Peyer's patch (tissue), 4 donors: ENCODE measurements around the gene GSTO2. TPM values are rescaled to one million over a fixed set of nuclear protein-coding genes. Genes with fewer than 3 reads are reported as not detected.

Source experiments
- DNase-seq, 3 donors: peaks; one replicate each; pipeline ENCODE4 v3.0.0-alpha.2; 2017 to 2019
- H3K27ac ChIP-seq, 4 donors: fragments of 200-600 bp; sonication (generic); one replicate each; pipeline ENCODE4 v1.5.1; 2016 to 2019
- H3K27me3 ChIP-seq, 2 donors: fragments of 200-600 bp; sonication (generic); one replicate each; pipeline ENCODE4 v1.5.1; 2019
- H3K36me3 ChIP-seq, 3 donors: fragments of 200-600 bp; sonication (generic); one replicate each; pipeline ENCODE4 v1.5.1; 2016 to 2019
- H3K4me1 ChIP-seq, 4 donors: fragments of 200-600 bp; sonication (generic); one replicate each; pipeline ENCODE4 v1.5.1; 2016 to 2019
- H3K4me3 ChIP-seq, 4 donors: fragments of 200-600 bp; sonication (generic); 1 replicate in 3 of 4; 2 replicates in 1 of 4; pipeline ENCODE4 v1.5.1; 2016 to 2019; ENCODE audit warnings: mild to moderate bottlenecking in 1 of 4
- H3K9me3 ChIP-seq, 4 donors: fragments of 200-600 bp; sonication (generic); one replicate each; pipeline ENCODE4 v1.5.1; 2016 to 2019; ENCODE audit warnings: mild to moderate bottlenecking in 1 of 4
- CTCF ChIP-seq, 6 experiments: fragments of 450-650 bp in 4 of 6; fragments of 200-600 bp in 2 of 6; sonication (generic) in 1 of 6; IDR thresholded peaks; one replicate each; pipeline ENCODE4 v1.5.1; 2017 to 2019; ENCODE audit warnings: antibody characterized with exemption in 6 of 6, mild to moderate bottlenecking in 3 of 6, moderate library complexity in 1 of 6
- POLR2A ChIP-seq, 2 donors: fragments of 450-650 bp; IDR thresholded peaks; one replicate each; pipeline ENCODE4 v1.5.1; 2017; ENCODE audit warnings: antibody characterized with exemption in 2 of 2, mild to moderate bottlenecking in 2 of 2, moderate library complexity in 2 of 2
- total RNA-seq, 4 donors: library from RNA; depleted of rRNA; stranded (reverse); fragments of >200 nt; gene quantifications; one replicate each; pipeline ENCODE4 v1.1.0, GENCODE V29; 2016

The GSTO2 gene
- total RNA-seq, 4 donors from 2014 or later = 9.1 to 15.5 (median 13.7) TPM

- Histone ChIP-seq H3K27ac (peak overlapping the region in 1 of 4 donors; percentile 17), H3K27me3 (no peaks in the 10 kb centered on the region), H3K4me3 (no peak overlapping the region), H3K9me3 (no peaks in the 10 kb centered on the region), H3K4me1 (peaks cover 0 to 4% (median 1%) of the 10 kb centered on the region in 4 donors), H3K36me3 (peaks cover 0 to 9% (median 0%) of the 10 kb centered on the region in 3 donors)
- DNase-seq = no peak
- no peak for TF ChIP-seq POLR2A (IDR thresholded peaks at IDR 0.05)
- no peak for TF ChIP-seq CTCF (IDR thresholded peaks at IDR 0.05)
Measured at GRCh38 chr10:104308439-104308903, 39.5 kb downstream of the GSTO2 start.

- Histone ChIP-seq H3K9me3 (no peaks in the 10 kb centered on the region), H3K4me3 (no peak overlapping the region), H3K36me3 (peaks cover 0 to 27% (median 0%) of the 10 kb centered on the region in 3 donors), H3K27ac (no peak overlapping the region), H3K27me3 (no peaks in the 10 kb centered on the region), H3K4me1 (peaks cover 0 to 4% (median 1%) of the 10 kb centered on the region in 4 donors)
- no peak for DNase-seq
- TF ChIP-seq POLR2A (IDR thresholded peaks at IDR 0.05) = no peak
- TF ChIP-seq CTCF (IDR thresholded peaks at IDR 0.05) = no peak
Measured at GRCh38 chr10:104309980-104310978, 41.3 kb downstream of the GSTO2 start.

GRCh38 chr10:104311184-104311720 is 42.3 kb downstream of the GSTO2 start:
- DNase-seq = no peak
- no peaks in the 10 kb centered on the region for H3K4me1 ChIP-seq
- no peak overlapping the region for H3K4me3 ChIP-seq
- no peaks in the 10 kb centered on the region for H3K9me3 ChIP-seq
- TF ChIP-seq CTCF (IDR thresholded peaks at IDR 0.05) = no peak
- no peak for TF ChIP-seq POLR2A (IDR thresholded peaks at IDR 0.05)
- peaks cover 0 to 31% (median 0%) of the 10 kb centered on the region in 3 donors for H3K36me3 ChIP-seq
- no peaks in the 10 kb centered on the region for H3K27me3 ChIP-seq
- no peak overlapping the region for H3K27ac ChIP-seq

- Histone ChIP-seq H3K4me1 (peaks cover 0 to 6% (median 2%) of the 10 kb centered on the region in 4 donors), H3K4me3 (no peak overlapping the region), H3K27ac (no peak overlapping the region), H3K36me3 (peaks cover 0 to 31% (median 0%) of the 10 kb centered on the region in 3 donors), H3K27me3 (no peaks in the 10 kb centered on the region), H3K9me3 (no peaks in the 10 kb centered on the region)
- DNase-seq = peak in 1 of 3 donors; percentile 28
- TF ChIP-seq CTCF (IDR thresholded peaks at IDR 0.05) (no peak), POLR2A (IDR thresholded peaks at IDR 0.05) (no peak)
Measured at GRCh38 chr10:104314591-104315485, 45.9 kb downstream of the GSTO2 start.

GRCh38 chr10:104315486-104315921 is 46.5 kb downstream of the GSTO2 start:
- TF ChIP-seq POLR2A (IDR thresholded peaks at IDR 0.05) (no peak), CTCF (IDR thresholded peaks at IDR 0.05) (no peak)
- H3K4me1 ChIP-seq = peaks cover 0 to 6% (median 2%) of the 10 kb centered on the region in 4 donors
- no peaks in the 10 kb centered on the region for H3K27me3 ChIP-seq
- no peak for DNase-seq
- H3K9me3 ChIP-seq = no peaks in the 10 kb centered on the region
- H3K27ac ChIP-seq = no peak overlapping the region
- no peak overlapping the region for H3K4me3 ChIP-seq
- peaks cover 0 to 31% (median 0%) of the 10 kb centered on the region in 3 donors for H3K36me3 ChIP-seq
